ENCODE measurements around the gene PHLPP1.

PHLPP1 gene

DNA sequence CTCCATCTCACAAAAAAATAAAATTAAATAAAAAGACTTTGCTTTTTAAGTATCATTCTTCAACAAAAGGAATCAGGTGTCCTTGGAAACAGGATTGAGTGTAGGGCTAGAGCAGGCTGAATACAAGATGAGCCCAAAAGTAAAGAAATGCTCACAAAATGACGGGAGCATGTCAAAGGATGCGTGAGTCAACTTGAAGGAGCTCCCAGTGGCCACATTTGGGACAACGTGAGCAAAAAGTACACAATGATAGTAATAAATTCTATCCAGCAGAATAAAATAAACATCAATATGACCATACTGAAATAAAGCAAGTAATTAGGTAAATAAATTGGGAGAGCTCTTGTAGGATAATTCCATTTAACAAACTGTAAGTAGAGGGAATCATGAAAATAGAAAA lies 220.7 kb downstream of the PHLPP1 start:
- DNase-seq (ENCODE audit: low read depth, low spot score), result no peak

DNA sequence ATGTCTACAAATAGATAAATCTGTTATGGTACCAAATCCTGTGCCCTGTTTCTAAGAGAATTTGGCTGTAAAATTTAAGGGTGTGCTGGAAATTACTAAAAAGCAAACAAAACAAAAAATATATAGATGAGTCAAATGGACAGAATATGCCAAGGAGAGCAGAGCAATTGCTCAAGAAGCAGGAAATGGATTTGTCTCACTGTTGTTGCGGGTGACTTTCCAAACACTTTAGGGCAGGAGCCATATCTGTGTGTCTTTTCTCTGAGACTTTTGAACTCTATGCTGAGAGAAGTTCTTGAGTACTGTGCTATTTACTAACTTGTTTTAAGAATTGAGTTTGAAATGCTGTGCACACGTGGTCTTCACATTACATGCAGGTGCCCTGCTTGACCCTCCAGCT lies 221.7 kb downstream of the PHLPP1 start:
- DNase-seq (ENCODE audit: low read depth, low spot score), result no peak

- no peak for DNase-seq (ENCODE audit: low read depth, low spot score)
Observed at GRCh38 chr18:62938006-62938405, 222.7 kb downstream of the PHLPP1 start.

DNA sequence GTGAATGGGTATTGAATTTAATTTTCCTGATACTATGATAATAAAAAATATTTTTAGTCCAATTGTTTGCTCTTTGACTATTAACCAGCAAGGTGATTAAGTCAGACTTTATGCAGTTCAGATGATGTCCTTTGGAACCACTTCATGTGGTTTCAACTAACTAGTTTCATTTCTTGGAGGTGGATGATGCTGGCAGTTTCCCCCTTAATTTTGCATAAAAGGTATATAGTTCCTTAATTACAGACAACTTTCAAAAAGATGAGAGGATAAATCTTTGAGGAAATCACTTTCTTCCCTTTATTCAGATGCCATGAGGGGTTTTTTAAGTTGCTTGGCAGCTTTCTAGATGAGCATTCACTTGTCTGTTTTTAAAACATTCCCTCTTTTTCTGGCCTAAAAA lies 223.1 kb downstream of the PHLPP1 start:
- DNase-seq (ENCODE audit: low read depth, low spot score), result no peak

GRCh38 chr18:62939433-62939832 lies 224.1 kb downstream of the PHLPP1 start:
- no peak for DNase-seq (ENCODE audit: low read depth, low spot score)

- no peak for DNase-seq (ENCODE audit: low read depth, low spot score)
Observed at GRCh38 chr18:62939926-62940325, 224.6 kb downstream of the PHLPP1 start.

- DNase-seq (ENCODE audit: low read depth, low spot score), result no peak
Observed at GRCh38 chr18:62942578-62942977, 227.2 kb downstream of the PHLPP1 start.

DNA sequence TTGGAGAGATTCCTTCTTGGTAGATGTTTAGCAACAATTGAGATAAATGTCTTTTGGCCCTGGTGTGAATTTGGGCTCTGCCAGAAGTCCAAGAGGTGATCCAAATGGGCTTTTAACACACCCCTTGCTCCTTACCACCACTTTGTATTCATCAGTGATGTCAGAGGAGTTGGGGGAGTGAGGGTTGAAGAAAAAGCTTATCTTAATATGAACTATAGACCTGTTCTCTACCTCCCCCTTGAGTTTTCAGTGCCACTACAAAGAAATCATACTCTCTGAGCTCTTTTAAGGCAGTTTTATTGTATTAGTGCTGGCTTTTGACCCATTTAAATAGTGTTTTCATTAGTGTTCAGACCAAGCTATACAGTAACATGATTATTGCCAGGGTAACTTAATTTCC lies 229.1 kb downstream of the PHLPP1 start:
- DNase-seq (ENCODE audit: low read depth, low spot score), result no peak

DNA sequence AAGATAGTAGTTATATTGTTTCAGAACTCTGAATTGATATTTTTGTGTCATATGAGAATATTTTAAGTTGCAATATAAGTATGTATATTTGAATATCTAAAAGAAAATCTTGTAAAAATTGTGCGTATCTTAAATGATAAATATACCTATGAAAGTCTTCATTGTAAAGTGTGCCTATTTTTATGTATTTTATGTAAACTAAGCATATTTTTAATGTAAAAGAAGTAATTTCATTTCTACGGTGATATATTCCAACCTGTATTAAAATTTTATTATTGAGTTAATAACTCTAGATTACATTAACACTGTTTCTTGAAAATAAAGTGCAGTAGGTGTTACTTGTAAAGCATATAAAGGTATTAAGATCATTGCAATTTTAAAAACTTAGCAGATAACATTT lies 233.4 kb downstream of the PHLPP1 start:
- no peak for DNase-seq (ENCODE audit: low read depth, low spot score)

DNA sequence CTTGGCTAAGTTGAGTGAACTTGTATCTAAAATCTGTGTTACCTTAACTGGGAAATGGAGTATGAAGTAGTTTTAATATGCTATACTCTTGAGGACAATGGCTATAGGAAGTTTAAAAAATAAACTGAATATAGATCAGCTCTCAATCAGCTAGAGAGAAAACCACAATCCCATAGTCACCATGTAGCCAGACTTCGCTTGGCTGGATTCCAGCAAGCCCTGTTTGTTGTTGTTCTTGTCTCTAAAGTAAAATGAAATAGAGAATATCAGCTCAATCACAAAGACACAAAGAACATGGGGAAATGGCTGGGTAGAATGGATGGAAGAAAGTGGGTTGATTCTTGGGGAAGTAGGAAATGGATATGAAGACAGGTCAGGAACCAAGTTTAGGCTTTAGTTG lies 234.9 kb downstream of the PHLPP1 start:
- DNase-seq (ENCODE audit: low read depth, low spot score), result no peak

DNA sequence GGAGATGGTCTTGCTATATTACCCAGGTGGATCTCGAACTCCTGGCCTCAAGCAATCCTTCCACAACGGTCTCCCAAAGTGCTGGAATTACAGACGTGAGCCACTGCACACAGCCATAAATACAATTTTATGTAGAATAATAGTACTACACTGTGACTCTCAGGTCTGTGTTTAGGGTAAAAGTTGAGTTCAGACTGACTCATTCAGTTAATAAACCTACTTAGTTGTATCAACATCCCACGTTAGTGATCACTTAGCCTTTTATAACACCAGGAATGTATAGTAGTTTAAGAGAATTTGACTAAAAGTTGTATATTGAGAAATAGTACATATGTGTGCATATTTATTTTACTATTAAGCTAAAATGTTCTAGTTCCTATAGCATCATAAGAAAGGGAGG lies 237.5 kb downstream of the PHLPP1 start:
- DNase-seq (ENCODE audit: low read depth, low spot score), result no peak

GRCh38 chr18:62953663-62954062 lies 238.3 kb downstream of the PHLPP1 start:
- no peak for DNase-seq (ENCODE audit: low read depth, low spot score)

DNA sequence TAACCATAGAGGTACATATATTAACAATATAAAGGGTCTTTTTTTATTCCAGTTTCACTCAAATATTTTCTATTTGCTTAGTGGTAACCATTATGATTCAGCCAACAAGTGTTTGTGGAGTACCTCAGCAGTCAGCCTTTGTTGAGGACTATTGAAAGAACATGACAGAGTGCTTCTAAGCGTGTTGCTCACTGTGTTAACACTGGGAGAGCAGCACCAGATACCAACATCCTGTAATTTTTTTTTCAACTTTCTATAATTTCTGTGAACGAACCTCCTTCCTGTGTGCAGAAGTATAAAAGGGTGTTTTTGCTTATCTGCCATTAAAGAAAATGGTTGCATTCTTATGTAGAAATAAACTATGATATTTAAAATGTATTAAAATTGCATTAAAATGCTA lies 239.0 kb downstream of the PHLPP1 start:
- DNase-seq (ENCODE audit: low read depth, low spot score), result no peak

DNA sequence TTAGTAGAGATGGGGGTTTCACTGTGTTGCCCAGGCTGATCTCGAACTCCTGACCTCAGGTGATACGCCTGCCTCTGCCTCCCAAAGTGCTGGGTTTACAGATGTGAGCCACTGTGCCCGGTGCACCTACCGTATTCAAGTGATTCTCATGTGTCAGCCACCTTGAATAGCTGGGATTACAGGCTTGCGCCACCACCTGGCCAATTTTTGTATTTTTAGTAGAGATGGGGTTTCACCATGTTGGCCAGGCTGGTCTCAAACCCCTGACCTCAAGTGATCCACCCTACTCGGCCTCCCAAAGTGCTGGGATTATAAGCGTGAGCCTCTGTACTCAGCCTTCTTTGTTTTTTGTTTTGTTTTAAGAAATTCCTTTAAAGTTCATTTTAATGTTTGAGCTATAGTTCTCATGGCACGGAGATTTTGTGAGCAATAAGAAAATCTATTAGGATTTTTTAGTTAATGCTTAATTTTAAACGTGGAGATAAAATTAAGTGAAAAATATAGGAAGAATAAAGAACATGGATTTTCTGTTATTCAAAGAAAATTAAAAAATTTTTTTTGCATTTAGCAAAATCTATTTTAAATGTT lies 242.6 kb downstream of the PHLPP1 start:
- no peak for DNase-seq (ENCODE audit: low read depth, low spot score)

DNA sequence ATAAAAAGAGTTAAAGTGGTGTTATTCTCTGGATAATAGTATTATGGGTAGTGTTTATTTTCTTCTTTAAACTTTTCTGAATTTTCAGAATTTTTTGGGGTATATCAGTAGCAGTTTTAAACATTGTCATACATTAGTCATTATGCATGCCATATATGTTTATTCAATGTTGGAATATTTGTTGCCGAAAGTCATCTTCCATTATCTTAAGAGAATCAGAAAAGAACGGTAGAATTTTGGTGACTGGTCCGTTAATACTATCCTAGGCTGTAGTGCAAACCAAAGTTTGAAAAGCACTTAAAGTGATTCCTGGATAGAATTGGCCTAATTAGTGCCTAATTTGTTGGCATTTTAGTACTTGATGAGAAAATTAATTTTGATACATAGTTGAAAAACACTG lies 244.1 kb downstream of the PHLPP1 start:
- no peak for DNase-seq (ENCODE audit: low read depth, low spot score)

- no peak for DNase-seq (ENCODE audit: low read depth, low spot score)
Observed at GRCh38 chr18:62963507-62963906, 248.2 kb downstream of the PHLPP1 start.

DNA sequence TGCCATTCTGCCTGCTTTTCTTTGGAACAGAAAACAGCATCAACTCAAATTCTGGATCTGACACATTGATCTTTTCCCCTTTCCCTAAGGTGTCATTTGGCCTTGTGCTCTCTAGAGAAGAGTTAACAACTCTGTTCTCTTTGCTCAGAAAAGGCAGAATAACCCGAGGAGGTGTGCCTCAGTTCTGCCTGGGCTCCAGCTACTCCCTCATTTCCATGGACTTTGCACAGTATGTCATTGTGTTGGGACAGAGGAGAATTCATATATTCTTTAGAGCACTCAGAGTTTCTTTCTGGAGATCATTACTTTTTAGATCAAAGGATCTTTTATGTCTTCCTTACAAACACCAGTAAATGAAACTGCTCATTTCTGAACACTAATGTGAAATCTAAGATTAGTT lies 249.1 kb downstream of the PHLPP1 start:
- no peak for DNase-seq (ENCODE audit: low read depth, low spot score)

DNA sequence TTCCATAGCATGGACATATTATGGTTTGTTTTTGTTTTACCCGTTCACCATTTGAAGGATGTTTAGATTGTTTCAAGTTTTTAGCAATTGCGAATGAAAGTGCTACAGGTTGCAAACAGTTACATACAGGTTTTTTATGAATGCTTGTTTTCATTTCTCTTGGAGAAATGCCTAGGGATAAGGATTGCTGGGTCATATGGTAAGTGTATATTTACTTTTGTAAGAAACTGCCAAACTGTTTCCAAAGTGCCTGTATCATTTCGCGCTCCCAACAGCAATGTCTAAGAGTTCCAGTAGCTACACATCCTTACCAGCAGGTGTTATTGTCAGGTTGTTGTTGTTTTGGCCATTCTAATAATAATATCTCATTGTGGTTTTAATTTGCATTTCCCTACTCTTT lies 251.7 kb downstream of the PHLPP1 start:
- no peak for DNase-seq (ENCODE audit: low read depth, low spot score)

DNA sequence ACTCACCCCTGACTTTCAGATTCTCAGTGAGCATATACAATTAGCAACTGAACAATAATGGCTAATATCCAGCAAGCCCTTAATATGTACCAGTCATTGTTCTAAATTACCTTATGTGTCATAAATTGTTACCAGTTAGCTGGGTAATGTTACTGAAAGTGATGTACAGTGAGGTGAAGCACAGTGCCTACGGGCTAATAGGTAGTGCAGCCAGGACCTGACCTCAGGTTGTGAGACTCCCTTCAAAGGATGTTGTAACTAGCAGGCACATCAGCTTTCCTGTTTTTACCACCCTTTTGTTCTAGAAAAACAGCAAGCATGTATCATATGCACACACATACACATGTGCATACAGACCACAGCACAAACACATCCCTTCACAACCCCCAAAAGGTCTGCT lies 258.3 kb downstream of the PHLPP1 start:
- DNase-seq (ENCODE audit: low read depth, low spot score), result no peak

DNA sequence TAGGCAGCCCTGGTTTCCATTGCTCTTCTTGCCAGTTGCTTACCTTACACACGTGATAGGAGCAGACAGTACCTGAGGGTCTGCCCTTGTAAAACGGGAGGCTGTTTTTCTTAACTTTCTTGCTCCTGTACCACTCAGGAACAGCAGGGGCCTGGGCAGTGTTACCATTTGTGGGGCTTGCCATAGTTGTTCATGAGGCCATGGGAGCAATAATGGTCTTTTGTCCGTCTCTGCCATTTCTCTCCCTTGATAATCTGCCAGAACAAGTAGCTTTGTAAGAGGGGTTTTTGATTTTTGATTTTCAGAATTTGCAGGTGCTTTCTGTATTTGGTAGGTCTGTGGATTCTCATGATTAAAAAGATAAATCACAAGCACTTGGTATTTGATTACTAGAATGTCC lies 259.0 kb downstream of the PHLPP1 start:
- DNase-seq (ENCODE audit: low read depth, low spot score), result no peak

- DNase-seq (ENCODE audit: low read depth, low spot score), result no peak
Observed at GRCh38 chr18:62974928-62975675, 259.8 kb downstream of the PHLPP1 start.

DNA sequence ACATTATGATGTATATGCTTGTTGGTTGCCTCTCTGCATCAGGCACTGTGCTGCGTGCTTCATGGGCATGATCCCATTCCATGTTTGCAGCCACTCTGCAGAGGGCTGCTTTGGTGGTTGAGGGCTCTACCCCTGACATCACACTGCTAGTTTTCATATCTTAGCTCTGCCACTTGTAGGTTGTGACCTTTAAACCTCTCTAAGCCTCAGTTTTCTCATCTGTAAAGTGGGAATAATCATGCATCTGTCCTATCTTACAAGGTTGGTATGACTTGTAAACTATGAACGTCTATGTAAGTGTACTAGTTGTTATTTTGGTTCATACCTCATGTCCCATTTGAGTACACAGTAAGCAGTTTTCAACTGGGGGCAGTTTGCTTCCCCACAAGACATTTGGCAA lies 260.4 kb downstream of the PHLPP1 start:
- DNase-seq (ENCODE audit: low read depth, low spot score), result no peak

DNA sequence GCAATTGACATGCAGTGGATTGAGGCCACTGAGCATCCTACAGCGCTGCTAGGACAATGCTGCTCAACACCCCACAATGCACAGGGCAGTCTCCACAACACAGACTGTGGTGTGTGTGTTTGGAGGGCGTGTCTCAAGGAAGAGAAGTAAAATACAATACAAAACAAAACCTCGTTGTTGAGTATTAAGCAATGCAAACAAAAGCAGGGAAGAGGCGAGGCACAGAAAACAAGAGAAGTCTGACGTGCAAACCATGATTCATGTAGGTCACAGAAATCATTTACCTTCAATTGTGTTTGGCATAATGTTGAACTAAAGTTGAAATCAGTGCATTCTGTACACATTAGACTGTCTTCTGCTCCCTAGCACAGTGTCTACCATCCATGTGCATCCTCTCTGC lies 260.9 kb downstream of the PHLPP1 start:
- no peak for DNase-seq (ENCODE audit: low read depth, low spot score)

DNA sequence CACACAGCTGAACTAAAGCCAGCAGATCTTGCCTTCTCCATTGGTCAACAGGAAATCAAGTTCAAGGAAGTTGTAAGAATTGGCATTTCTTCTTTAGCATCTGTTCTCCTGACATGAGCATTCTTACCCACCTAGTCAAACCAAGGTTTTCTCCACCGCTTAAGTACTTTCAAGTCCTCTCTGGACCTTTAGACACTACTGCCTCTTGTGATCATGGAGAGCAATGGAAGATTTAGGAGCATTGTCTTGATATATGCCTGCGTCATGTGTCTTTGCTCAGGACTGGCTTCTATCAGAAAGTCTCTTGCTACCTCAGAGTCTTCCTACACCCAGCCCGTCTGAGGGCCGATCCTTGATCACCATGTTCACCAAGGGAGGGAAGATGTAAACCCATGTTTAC lies 262.2 kb downstream of the PHLPP1 start:
- no peak for DNase-seq (ENCODE audit: low read depth, low spot score)
